GM19193 (cell line): ENCODE measurements around the gene TMIGD1.

ENCODE experiments used
- POLR2A ChIP-seq: IDR thresholded peaks from 4 replicates; pipeline ENCODE4 v1.6.1; 2011; ENCODE audit not compliant: insufficient read depth, insufficient read length; ENCODE audit errors: extremely low read depth

TMIGD1 gene

GRCh38 chr17:30366536-30366935, 32.7 kb upstream of the TMIGD1 start:
- TF ChIP-seq POLR2A = no peak

DNA sequence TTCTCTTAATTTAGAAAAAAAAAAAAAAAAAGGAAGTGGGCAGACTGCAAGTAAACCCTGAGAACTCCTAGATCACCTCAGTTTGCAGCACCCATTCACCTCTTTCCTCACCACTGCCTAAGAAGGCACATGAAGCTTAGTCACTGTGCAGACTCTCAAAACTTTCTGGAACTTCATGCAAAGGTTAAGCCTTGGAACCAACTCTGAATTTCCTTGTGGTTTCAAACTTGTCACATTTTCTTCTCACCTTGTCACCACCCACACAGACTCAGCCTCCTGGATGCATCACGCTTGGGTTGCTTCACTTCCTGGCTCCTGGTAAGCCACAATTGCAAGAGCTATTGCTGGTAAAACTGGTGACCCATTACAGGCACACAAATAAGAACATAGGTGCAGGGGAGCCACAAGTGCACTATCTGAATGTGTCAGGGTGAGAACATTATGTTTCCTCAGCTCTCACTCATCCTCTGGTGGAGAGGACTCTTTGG, 29.9 kb upstream of the TMIGD1 start:
- no peak for TF ChIP-seq POLR2A

- TF ChIP-seq POLR2A = no peak
These were observed 28.0 kb upstream of the TMIGD1 start for GRCh38 chr17:30361766-30362279.

DNA sequence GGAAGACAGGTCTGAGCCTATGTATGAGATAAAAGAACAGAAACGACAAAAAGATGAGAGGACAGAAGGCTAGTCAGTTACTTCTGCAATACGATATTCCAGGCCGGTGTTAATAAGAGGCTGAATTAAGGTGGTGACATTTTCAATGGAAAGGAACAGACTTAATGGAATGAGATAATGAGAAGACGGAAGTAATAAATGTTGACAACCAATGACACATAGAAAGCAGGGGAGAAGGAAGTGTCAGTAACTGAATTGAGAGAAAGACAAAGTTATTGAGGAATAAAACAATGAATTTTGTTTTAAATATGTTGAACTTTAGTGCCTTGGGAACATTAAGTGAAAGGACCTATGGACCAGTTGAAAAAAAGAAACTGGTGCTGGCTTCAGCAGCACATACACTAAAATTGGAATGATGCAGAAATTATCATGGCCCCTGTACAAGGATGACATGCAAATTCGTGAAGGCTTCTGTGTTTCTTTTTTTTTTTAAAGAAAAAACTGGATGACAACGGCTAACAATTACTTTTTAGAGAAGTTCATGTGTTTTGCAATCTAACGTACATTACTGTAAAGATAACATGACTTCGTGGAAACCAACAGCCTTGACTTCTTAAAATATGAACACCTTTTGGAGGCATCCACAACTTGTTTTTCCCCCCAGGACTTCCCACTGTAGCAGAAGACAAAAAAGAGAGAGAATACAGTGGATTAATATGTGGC, 26.4 kb upstream of the TMIGD1 start:
- TF ChIP-seq POLR2A = no peak

DNA sequence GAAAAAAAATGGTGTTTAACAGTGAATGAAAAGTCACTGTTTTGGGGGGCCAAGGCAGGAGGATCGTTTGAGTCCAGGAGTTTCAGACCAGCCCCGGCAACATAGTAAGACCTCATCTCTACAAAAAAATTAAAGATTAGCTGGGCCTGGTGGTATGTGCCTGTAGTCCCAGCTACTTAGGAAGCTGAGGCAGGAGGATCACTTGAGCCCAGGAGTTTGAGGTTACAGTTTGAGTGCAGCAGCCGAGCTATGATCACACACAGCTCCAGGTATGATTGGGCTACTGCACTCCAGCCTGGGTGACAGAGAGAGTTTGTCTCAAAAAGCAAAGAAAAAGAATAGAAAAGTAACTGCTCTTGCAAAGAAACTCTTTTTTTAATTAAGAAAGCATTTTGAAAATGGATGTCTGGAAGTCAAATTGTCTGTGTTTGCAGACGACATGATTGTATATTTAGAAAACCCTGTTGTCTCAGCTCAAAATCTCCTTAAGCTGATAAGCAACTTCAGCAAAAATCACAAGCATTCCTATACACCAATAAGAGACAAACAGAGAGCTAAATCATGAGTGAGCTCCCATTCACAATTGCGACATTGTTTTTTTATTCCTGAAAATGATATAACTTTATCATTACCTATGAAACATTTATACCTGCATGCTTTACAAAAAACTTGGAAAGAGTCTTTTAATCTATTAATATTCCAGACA, 24.4 kb upstream of the TMIGD1 start:
- no peak for TF ChIP-seq POLR2A

GRCh38 chr17:30357476-30357875, 23.6 kb upstream of the TMIGD1 start:
- no peak for TF ChIP-seq POLR2A

DNA sequence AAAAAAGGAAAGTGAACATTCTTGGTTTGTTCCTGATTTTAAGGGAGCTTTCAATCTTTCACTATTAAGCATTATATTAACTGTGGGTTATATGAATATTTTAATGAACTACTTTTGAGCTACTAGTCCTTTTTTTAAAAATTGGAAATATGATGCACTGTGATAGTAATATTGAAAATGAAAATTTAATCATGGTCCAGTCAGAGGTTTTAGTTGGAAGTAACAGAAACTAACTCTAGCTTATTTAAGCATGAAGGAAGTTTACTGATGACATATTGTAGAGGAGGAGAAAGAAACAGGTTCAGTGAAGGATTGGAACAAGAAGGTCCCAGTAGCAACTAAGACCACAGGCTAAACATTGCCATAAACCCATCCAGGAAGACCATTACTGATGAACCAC, 20.8 kb upstream of the TMIGD1 start:
- TF ChIP-seq POLR2A = no peak

DNA sequence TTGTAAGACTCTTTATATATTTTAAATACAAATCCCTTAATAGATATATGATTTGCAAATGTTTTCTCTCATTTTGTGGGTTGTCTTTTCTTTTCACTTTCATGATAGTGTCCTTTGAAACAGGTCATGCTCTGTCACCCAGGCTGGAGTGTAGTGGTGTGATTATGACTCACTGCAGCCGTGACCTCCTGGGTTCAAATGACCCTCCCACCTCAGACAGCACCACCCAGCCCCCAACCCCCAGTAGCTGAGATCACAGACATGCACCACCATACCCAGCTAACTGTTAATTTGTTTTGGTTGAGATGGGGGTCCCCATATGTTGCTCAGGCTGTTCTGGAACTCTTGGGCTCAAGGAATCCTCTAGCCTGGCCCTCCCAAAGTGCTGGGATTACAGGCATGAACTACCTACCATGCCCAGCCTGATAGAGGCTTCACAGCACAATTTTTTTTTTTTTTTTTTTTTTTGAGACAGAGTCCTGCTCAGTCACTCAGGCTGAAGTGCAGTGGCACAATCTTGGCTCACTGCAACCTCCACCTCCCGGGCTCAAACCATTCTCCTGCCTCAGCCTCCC, 18.5 kb upstream of the TMIGD1 start:
- no peak for TF ChIP-seq POLR2A

- no peak for TF ChIP-seq POLR2A
These were observed 17.9 kb upstream of the TMIGD1 start for GRCh38 chr17:30351735-30352134.

GRCh38 chr17:30349252-30349651, 15.4 kb upstream of the TMIGD1 start:
- no peak for TF ChIP-seq POLR2A

DNA sequence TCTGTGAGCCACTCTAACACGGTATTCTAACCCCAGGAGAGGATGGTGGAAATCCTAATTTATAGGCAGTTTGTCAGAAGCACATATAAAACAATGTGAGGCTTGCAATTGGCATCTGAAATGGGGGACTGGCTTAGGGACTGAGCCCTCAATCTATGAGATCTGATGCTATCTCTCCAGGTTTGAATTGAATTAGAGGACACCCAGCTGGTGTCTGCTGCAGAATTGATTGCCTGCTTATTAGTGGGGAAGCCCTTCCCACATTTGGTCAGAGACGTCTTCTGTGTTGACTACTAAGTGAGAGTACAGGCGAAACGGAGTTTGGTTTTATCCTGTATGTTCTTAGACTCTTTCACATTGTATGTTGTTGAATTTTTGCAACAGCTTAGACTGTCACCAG, 13.6 kb upstream of the TMIGD1 start:
- no peak for TF ChIP-seq POLR2A

- no peak for TF ChIP-seq POLR2A
These were observed 12.5 kb upstream of the TMIGD1 start for GRCh38 chr17:30346221-30346795.

- no peak for TF ChIP-seq POLR2A
These were observed 11.7 kb upstream of the TMIGD1 start for GRCh38 chr17:30345527-30346075.

DNA sequence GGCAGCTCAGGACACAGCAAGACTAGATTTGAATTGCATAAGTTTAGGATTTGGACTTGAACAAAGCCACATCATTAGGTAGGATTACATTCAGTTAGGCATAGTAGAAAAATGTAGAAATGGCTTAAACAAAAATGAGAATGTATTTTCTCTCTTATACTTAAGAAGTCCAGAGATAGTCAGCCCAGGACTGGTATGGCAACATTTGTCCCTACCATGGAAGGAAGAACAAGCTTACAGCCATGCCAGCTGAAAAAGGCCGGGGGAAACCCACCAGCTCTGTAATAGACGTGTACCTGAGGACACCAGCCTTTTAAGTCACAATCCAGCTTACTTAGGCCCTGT, 11.2 kb upstream of the TMIGD1 start:
- no peak for TF ChIP-seq POLR2A

DNA sequence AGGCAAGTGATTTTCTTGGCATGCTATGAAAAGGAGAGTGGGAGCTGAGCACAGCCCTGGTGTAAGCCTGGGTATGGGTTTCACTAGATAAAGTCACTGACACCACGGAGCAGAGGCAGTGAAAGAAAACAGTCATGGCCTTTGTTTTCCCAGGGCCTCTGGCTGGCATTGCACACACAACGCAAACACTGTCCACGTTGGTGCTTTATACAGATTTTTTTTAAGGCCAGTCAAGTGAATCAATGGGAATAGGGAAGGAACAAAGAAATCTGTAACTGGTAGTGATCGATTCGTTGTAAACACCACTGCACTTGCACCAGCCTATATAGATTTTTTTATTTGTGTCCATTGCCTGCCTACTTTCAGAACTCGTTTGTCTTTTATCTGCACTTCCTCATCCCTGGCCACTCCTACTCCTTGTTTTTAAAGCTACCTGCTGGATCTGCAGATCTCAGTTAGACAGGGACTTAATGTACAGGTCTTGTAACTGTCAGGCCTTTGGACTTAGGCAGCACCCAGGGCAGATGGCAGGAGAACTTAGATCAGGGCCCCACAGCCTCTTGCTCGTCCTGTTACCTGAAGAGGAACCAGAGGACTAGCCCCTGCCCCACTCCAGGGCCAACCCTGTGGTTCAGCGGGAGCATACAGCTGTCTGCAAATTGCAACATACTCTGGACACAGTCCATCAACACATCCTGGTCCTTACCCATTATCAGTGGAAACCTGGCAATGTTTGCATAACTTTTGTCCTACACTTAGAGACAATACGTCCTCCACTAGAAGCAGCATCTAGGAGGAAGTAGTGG, 10.6 kb upstream of the TMIGD1 start:
- no peak for TF ChIP-seq POLR2A

DNA sequence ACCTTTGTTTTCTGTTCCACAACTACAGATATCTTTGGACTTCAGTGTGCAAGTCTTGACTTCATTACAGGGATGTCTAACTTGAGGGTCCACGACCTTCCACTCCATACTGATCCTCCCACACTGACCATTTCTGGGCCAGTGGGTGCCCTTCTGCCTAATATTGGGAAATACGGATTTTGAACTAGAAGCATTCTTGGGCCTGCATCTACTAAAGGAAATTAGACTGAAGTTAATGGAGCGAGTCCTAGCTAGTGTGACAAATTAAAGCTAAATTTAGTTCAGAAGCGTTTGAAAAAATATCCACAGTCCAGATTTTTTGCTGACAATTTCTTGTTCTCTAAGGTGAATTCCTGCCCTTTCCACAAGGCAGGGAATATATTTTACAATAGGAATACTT, 9.9 kb upstream of the TMIGD1 start:
- TF ChIP-seq POLR2A = no peak
